ENCODE data around the gene SRBD1.

GRCh38 chr2:45494275-45494977 is 116.6 kb downstream of the SRBD1 start:
- peak in 2 of 3 donors; percentile 70 to 73 for TF ChIP-seq CTCF (IDR thresholded peaks at IDR 0.05)
- TF ChIP-seq POLR2A (IDR thresholded peaks at IDR 0.05), result no peak

All from breast epithelium (tissue), 3 donors.